G401.6 (cell line): ENCODE measurements around the gene ITGB4.
"Not testable (repeated sequence)": the region's sequence is repeated elsewhere in the genome, so short reads cannot be mapped to it uniquely, and the experiment has no call there.

Experiments used
- FAIRE-seq: peaks from 2 replicates; lab custom pipeline; 2012; peaks lifted over from hg19 to GRCh38; lab: Jason Lieb, UNC

Gene ITGB4

DNA sequence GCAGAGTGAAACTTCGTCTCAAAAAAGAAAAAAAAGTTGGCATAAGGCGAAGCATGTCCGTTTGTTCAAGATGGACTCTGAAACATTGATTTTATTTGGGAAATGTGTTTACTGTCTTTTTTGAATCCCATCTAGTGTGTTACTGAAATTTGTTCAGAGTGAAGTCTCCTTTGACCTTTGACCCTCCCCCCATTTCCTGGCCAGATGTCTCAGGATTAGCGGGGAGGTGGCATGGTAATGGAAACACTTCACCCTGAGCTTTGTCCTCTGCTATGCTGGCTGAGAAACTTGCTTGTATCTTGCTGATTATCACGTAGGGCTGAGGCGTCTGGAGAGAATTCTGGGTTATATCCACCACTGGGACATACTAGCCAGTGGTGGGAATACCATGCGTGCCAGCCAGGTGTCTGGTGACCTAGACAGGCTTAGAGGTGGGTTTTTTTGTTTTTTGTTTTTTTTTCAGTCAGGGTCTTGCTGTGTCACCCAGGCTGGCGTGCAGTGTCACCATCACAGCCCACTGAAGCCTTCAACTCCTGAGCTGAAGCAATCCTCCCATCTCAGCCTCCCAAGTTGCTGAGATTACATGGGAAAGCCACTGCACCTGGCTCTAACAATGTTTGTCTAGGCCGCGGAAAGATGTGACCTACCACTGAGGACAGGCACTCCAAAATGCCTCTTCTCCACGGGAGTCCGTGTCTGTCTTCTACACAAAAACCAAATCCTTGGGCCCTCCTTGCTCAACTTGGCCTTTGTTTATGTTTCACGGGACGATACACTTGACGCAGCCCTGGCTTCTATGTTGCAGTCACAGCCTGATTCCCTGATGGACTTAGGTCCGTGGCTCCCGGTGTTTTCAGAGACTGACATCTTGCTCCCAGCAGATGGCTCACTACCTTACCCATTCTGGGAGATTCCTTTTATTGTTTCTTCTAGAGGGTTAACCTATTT, 50.3 kb downstream of the ITGB4 start:
- FAIRE-seq, result no peak

DNA sequence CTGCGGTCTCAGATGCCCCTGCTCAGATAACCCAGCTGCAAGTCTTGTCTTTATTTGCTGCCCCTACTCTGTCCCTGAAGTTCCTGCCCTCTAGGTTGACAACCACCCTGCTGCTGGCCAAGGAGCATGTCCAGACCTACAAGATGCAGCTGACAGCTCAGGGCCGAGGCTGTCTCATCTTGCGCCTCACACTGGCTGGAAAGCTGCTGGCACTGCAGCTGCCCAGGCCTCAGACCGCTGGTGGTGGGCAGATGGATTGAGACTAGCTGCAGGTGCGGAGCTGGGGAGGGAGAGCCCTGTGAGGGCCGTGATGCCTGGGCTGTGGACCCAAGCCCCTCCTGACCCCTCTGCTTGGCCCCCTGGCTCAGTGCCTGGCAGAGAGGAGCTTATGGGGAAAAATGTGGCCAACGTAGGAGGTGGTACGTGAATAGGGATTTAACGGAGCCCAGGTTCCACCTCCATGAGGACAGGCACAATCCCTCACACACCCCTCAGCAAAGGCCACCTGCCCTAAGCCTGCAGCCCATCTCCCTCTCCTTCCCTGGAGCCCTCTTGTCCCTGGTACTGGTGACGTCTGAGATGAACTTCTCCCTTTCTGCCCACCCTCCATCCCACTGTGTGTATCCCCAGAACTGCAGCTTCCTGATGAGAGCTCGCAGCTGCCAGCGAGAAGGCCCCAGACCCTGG, 52.0 kb downstream of the ITGB4 start:
- no peak for FAIRE-seq

DNA sequence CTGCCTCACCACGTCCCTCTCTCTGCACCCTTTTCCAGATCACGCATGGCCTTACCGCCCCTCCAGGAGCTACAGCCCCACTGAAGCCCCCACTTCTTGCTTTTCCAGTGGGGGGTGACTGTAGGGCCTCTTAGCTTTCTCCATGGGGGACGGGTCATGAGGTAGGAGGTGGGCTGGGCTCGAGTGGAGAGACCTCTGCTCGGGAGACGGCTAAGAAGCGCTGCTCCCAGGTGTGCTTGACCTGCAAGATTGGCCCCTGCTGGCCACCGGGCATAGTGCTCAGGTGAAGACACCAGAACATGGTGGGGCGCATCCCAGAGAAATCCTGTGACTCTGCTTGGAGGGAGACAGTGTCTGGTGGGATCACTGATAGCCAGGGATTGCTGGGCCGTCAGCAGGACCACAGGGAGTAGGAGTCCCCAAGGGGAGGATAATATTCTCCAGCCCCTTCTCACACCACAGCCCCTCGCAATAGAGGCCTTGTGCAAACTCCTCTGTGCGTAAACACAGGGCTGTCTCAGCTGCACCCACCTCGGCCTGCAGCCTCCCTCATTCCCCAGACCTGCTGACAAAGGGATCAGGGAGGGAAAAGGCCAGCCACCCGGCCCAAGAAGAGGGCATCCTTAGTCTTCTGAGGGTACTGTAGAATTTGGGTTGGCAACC, 52.7 kb downstream of the ITGB4 start:
- FAIRE-seq, result no peak

DNA sequence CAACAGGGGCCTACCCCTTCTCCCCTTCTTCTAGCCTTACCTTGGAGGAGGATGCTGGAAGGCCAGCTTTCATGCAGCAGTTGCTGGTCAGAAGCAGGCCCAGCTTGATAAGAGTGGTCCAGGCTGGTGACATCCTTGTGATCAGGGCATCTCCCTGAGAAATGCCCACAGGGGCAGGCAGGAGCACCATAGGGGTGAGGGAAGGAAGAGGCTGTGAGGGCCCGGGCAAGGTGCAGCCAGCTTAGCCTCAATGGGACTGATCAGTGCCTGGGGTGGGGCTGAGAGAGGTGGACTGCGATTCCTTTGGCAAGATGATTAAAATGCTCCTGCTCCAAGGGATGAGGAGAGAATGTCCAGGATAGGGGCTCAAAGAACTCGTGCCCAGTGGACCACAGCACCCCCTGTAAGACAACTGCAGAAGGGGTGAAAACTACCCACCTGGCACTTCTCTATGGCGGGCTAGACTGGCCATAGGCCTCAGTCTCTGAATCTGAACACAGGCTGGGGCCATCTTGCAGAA, 53.3 kb downstream of the ITGB4 start:
- no peak for FAIRE-seq

DNA sequence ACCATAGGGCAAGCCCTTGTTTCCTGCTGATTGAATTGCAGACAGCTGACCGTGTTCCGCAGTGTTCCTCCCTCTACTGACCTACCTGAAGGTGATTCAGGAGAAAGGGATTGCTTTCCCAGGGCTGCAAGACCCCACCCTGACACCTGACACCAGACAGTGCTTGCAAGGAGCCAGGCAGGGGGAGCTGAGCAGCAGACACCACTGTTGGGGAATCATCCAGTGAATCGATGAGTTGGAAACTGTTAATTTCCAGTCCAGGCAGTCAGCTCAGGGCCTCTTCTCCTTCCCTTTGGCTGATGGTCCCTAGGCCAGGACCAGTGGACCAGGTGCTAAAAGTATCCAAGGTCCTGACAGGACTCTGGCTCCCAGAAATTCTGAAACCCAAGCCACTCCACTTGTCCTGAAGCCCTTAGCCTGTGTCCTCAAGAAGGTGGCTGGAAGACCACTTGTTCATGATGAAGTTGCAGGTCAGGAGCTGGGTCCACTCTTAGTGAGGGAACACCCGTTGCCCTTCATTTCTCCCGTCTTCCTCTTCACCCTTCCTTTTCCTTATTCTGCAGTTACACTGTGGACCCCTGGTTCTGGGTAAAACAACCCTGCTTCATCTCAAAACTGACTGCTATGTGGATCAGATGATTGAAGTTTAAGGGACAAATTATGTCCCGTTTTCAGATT, 53.9 kb downstream of the ITGB4 start:
- FAIRE-seq, result no peak

DNA sequence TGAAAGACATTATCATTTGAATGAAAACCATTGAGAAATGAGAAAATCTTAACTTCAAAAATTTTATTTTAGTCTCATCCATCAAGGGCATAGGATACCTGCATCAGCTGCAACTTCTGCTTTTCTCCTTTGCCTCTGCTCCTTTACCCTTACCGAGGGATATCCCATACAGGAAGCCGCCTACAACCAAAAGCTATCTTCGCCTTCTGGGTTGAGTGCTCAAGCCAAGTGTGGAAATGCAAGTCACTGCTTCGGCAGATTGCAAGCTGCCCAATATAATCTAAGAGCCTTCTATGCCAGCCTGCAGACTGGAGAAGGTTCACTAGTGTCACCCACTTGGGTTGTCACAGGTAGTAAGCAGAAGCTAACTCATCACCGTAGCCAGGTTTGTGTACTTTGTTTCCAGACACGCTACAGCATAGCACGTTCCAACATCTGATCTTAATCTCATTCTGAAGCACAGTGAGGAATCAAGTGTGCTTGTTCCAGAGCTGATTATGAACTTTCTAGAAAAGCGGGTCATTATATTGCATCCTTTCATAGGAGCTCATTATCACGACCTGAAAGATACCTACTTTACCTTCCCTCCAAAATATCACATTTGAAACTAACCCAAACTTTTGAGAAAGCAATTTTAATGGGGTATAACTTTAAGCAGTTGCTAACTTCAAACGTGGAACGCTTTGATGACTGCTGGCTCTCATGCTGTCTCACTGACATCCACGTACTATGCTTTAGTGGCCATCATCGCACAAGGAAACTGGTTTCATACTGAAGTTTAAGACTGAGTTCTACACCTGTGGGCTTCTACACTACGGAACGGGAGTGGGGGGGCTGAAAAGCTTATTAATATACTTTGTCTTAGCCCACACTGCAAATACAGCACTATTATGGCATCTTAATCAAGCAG, 55.4 kb downstream of the ITGB4 start:
- FAIRE-seq, result no peak

DNA sequence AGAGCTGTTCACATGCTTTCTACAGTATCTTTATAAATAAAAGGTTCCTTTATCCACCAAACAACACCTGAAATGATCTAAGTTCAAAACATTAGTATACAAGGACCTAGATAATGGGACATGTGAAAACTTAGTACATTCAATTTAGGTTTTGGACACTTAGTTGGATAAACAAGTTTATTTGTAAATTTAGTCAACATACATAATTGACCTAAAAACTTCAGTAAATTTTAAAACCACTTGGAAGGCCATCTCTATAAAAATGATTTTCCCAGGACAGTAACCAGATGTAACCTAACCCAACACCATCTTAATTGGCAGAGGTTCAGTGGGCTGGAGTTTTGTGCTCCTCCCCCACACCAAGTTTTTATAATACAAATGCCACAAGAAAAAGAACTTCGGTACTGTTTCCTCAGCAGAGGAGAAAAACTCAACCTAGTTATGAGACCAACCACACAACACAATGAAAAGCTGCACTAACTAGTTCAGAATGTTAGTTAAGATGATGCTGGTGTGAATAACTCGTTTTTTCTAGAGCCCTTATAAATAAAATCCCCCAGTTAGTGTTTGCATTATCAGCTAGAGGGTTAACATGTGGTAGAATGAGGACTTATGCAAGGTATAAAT, 56.1 kb downstream of the ITGB4 start:
- no peak for FAIRE-seq

DNA sequence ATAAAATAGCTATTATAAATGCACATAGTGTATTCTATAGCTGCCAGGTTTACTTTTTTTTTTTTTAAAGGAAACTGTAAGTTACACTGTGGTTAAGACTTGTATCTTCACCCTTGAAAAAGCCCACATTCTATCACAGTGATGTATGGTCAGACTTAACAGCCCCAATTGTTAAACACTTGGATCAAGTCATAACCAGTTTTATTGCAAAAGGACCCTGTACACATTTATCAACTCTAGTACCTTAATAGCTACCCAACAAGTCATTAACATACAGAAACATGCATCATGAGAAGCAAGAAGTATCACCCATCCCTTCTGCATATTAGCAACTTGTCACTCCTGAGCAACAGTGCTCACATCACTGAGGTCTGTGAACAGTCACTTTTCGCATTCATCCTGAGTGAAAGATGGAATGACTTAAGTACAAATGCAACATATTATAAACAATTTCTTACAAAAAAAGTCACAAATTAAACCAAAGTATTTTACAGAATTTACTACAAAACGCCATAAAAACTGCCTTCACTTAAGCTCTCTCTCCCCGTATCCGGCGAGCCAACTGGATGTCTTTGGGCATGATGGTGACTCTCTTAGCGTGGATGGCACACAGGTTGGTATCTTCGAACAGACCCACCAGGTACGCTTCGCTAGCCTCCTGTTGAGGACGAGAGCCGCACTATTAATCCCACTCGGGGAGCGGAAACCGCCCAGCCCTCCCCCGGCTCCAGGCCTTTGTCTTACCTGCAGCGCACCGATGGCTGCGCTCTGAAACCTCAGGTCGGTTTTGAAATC, 57.0 kb downstream of the ITGB4 start:
- FAIRE-seq, result not testable (repeated sequence)

DNA sequence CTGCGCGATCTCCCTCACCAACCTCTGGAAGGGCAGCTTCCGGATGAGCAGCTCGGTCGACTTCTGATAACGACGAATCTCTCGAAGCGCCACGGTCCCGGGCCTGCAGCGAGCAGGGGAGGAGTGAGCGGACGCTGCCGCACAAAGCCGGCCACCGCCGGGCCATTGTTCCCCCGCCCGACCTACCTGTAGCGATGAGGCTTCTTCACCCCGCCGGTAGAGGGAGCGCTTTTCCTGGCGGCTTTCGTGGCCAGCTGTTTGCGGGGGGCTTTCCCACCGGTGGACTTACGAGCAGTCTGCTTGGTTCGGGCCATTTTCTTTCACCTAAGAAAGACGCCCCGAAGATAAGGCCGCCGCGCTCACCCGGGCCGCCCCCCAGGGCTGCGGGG, 57.6 kb downstream of the ITGB4 start:
- FAIRE-seq, result no peak

DNA sequence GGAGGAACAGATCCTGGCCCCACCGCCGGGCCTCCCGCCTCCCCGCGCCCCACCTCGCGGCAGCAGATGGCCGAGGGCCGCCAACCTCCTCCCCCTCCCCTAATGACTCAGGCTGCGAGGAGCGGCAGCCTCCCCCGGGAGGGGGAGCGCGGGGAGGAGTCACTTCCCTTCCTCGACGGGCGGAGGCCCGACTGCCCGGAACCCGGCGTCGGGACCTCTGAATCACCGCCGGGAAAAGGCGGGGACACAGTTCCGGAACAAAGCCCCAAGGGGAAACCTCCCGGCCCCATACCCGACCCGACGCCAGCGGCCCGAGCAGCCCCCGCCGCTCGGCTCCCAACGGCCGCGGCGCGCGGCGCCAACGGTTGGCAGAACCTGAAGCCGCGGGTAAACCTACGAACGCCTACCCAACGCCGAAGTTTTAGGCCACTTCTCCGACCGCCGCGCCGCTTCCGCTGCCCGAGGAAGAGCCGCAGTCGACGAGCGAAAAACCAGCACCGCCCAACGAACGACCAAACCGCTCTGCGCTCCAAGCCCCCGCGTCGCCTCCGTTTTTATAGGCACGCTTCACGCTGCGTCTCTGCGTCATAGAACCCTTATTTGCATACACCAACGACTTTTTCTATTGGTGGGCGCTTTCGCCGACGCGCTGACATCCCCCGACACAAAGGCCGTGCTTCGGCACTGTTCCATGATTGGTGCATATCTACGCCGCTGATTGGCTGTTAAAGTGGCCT, 58.2 kb downstream of the ITGB4 start:
- FAIRE-seq, result peak; percentile 99

DNA sequence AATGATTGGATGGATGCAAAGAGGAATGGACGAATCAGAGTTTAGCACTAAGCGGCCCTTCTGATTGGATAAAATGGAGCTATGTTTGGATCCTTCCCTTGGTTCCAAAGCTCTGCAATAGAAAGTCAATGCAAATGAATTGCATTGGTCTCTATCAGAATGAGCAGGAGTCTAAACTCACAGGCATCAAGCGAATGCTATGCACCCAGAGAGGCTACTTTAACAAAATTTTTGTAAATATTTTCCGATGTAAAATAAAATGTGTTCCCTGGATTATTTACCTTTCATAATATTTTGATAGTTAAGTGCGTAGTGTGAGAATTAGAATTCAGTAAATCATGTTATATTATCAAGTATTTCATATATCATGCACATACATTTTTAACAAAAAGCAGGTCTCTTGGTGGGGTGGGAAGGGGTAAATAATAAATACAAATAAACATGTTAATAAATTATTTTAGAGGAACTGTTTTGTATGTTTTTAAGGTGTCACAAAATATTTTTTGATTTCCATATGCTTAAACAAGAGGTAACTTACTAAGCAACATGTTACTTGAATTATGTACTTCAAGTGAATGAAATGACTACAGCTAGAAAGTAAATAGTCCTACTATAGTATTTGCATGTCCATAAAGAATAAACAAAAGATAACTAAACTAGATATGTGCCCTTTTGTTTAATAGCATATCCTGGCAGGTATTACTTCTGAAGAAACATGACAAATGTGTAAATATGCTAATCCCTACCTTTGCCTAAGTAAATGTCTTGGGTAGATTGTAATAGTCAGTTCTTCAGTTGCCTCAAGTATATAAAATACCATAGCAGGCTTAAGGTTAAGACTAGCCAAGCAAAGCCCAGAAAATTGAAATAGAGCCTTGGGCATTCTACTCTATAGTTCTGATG, 59.0 kb downstream of the ITGB4 start:
- no peak for FAIRE-seq

DNA sequence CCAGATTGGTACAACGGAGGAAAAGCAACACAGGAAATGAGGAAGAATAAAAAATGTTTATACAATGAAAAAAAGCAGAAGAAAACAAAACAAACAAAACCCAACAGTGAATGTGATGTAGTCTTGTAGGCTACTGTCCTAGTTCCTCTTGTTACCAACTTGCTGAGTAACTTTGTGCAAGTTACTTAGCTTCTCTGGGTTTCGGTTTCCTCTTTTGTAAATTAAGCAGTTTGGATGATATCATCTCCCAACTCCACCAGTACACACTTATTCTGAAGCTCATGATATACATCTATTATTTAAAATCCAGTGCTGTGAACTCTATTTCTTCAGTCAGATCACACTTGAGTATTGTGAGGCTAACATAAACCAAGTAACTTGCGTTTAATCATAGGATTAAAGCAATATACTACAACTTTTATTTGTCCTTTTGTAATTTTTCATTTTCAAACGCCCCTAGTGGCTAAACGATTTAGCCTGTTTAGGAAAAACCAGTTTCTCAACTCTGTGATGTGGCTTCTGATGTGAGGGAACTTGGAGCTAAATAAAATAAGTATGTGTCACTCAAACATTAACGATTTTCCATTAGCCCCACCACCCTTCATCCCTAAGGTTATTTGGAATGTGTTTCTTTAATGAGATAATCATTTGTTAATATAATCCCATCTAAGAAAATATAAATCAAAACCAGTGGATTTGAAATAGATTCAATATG, 62.0 kb downstream of the ITGB4 start:
- FAIRE-seq, result peak; percentile 84

DNA sequence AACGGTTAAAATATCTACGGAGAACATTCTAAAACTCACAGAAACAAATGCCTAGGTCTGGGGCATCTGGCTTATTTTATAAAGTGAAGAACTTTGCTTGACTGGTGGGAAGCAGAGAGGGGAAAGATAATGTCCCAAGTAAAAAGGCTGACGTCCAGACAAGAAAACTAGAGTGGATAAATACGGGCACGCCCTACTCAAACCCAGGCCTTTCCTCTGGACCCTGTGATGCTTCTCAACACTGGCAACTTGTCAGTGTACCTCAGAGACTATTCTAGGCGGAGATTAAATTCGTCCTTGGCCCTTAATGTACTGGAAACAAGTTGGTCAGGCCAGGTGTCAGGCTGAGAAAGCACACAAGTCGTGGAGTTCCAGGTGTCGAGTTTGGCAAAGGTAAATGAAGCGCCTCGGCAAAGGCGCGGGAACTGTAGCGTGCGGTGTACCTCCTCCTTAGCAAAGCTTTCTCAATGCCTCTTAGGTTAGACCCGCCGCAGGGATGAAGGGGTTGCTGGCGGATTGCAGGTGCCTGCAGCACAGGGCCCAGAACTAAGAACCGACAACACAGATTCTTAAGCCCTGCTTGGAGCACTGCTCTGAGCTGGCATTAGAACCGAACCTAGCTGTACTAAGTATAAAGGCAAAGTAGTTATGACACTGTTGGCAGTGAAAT, 62.7 kb downstream of the ITGB4 start:
- no peak for FAIRE-seq

DNA sequence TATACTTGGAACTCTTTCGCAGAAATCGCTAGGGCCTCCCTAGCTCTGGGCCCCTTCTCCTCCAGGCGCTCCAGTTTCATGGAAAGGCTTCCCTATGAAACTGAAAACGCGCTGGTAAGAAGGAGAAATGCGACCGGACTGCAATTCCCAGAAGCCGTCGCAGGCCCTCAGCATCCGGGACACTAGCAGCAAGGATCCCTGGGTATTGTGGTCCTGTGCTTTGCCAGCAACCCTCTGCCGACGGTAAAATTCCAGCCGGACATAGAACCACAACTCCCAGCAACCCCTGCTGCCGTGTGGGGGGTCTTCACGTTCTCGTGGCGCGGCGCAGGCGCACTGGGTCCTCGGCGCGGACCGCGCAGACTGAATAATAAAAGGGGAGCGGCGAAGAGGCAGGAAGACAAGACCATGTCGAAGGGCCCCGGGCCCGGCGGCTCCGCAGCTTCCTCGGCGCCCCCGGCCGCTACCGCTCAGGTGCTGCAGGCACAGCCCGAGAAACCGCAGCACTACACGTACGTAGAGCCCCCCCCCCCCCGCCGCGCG, 63.3 kb downstream of the ITGB4 start, which contains the start of gene UNK:
UNK (plus strand) TSS at position 334 of the 543 bp plus-strand sequence; CDS start at position 409, 75 bp downstream.
- peak; percentile 92 for FAIRE-seq

DNA sequence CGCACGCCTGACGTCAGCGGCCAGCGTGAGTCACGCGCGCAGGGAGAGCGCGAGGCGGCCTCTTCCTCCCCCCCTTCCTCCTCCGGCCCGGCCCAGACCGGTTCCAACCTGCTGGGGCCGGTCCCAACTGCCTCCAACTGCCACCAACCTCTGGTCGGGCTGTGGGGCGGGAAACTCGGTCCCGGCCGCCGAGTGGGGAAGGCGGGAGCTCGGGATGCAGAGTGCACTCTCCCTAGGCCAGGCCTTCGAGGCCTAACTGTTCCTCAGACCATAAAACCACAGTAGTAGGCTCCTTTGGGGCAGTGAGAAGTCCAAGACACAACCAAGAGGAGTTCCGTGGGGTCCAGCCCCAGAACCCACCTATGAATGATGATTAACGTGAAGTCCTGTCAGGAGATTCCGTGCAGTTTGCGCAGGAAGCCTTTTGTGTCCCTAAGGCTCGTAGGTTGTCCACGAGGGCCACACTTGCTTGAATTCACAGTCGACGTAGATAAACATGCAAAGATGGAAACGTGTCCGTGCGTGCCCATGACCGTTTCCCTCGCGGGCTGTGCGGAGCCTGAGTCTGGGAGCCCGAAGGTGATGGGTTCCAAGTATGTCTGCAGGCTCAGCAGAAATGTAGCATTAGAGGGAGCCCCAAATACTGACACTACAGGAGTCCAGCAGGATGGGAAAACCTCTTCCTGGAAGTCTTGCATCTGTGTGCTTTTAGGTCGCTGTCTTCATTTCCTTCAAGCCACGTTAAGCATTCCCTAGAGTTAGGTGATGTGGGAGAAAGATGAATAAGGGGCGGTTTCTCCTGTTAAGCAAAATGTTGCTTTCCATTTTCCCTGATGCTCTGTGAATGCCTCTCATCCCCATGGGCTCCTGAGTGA, 64.0 kb downstream of the ITGB4 start:
- FAIRE-seq, result no peak
